ENCODE measurements around the gene LY6G5C. TPM values are rescaled to one million over a fixed set of nuclear protein-coding genes. Genes with fewer than 3 reads are reported as not detected.
A peak's percentile ranks its signal among the peaks of the same experiment; 100 is the strongest.

Gene LY6G5C
- total and polyA plus RNA-seq, 9 of the 15 experiments (the other 6 are each of a cell fraction or from before 2014, with no cell fraction given) = 0.10 to 0.67 (median 0.46) TPM; not detected in 4

DNA sequence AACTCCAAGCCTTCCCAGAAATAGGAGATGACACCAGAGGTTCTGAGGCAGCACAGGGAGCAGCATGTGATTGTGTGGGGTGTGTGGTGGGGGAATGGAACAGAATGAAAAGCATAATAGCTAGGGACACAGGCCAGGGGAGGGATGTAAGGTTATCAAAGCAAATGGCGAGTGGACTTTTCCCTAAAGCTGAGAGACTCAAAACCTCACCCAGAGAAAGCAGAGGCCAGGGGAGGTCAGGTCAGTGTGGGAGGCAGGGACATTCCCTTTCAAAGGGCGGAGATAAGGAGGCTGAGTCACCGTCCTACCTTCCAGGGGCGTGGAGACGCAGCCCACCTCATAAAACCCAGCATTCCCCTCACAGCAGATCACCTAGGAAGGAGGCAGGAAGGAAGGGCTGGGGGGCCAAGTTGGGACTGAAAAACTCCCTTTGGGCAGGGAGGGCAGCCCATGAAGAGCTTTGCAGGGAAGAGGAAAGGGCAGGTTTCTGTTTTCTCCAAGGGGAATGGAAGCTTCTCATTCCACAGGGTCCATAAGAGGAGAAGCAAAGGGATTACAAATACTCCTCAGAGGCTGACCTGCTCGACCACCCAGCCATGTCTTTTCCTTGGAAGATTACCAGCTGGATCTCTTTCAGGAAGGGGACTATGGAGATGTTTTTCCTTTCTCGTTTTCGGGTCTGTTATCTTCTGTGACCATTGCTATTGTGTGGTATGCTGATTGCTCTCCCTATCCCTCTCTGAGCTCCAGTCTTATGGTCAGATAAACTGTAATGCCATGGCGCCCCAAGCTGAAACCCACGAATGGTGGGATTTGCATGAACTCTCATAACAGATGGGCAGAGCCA is 9.6 kb upstream of the LY6G5C start (continued):
- TF ChIP-seq PTTG1 (tag; IDR thresholded peaks at IDR 0.05; ENCODE audit: low read depth) (no peak), ZNF79 (CRISPR knock-in tag; IDR thresholded peaks at IDR 0.05; ENCODE audit: low read depth) (no peak), CREB1 (IDR thresholded peaks at IDR 0.05) (0 out of 2 replicates have a peak, but pooled peaks have one; percentile 30), CREB1 (CRISPR knock-in tag; IDR thresholded peaks at IDR 0.05) (0 out of 2 replicates have a peak, but pooled peaks have one; percentile 42), BCOR (IDR thresholded peaks at IDR 0.05) (peak; percentile 96), BRD9 (IDR thresholded peaks at IDR 0.05; ENCODE audit: low read depth, partially characterized antibody) (peak; percentile 95), ZFP36 (IDR thresholded peaks at IDR 0.05; ENCODE audit: low read depth, low read length, partially characterized antibody) (peak; percentile 97), MAFK (IDR thresholded peaks at IDR 0.05; ENCODE audit: low read length) (peak; percentile 55; the same call in 1 of the 2 replicates), ESRRA (IDR thresholded peaks at IDR 0.05; ENCODE audit: borderline replicate concordance, low read depth) (peak; percentile 88), RBM25 (IDR thresholded peaks at IDR 0.05; ENCODE audit: low read depth, low read length, severe bottlenecking) (peak; percentile 89), XRCC4 (IDR thresholded peaks at IDR 0.05; ENCODE audit: extremely low read depth, insufficient read depth, insufficient read length) (no peak)
- TF ChIP-seq, protein P1, sequence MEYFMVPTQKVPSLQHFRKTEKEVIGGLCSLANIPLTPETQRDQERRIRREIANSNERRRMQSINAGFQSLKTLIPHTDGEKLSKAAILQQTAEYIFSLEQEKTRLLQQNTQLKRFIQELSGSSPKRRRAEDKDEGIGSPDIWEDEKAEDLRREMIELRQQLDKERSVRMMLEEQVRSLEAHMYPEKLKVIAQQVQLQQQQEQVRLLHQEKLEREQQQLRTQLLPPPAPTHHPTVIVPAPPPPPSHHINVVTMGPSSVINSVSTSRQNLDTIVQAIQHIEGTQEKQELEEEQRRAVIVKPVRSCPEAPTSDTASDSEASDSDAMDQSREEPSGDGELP (CRISPR knock-in tag; IDR thresholded peaks at IDR 0.05; ENCODE audit: borderline replicate concordance) = peak; percentile 64; the same call in 1 of the 2 replicates
- TF ChIP-seq, protein P2, sequence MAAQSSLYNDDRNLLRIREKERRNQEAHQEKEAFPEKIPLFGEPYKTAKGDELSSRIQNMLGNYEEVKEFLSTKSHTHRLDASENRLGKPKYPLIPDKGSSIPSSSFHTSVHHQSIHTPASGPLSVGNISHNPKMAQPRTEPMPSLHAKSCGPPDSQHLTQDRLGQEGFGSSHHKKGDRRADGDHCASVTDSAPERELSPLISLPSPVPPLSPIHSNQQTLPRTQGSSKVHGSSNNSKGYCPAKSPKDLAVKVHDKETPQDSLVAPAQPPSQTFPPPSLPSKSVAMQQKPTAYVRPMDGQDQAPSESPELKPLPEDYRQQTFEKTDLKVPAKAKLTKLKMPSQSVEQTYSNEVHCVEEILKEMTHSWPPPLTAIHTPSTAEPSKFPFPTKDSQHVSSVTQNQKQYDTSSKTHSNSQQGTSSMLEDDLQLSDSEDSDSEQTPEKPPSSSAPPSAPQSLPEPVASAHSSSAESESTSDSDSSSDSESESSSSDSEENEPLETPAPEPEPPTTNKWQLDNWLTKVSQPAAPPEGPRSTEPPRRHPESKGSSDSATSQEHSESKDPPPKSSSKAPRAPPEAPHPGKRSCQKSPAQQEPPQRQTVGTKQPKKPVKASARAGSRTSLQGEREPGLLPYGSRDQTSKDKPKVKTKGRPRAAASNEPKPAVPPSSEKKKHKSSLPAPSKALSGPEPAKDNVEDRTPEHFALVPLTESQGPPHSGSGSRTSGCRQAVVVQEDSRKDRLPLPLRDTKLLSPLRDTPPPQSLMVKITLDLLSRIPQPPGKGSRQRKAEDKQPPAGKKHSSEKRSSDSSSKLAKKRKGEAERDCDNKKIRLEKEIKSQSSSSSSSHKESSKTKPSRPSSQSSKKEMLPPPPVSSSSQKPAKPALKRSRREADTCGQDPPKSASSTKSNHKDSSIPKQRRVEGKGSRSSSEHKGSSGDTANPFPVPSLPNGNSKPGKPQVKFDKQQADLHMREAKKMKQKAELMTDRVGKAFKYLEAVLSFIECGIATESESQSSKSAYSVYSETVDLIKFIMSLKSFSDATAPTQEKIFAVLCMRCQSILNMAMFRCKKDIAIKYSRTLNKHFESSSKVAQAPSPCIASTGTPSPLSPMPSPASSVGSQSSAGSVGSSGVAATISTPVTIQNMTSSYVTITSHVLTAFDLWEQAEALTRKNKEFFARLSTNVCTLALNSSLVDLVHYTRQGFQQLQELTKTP (IDR thresholded peaks at IDR 0.05; ENCODE audit: low read depth in 1 of 2, partially characterized antibody in 2 of 2) = peak; percentile 19 to 79
- TF ChIP-seq, protein P3, sequence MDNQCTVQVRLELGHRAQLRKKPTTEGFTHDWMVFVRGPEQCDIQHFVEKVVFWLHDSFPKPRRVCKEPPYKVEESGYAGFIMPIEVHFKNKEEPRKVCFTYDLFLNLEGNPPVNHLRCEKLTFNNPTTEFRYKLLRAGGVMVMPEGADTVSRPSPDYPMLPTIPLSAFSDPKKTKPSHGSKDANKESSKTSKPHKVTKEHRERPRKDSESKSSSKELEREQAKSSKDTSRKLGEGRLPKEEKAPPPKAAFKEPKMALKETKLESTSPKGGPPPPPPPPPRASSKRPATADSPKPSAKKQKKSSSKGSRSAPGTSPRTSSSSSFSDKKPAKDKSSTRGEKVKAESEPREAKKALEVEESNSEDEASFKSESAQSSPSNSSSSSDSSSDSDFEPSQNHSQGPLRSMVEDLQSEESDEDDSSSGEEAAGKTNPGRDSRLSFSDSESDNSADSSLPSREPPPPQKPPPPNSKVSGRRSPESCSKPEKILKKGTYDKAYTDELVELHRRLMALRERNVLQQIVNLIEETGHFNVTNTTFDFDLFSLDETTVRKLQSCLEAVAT (IDR thresholded peaks at IDR 0.05) = peak; percentile 12 to 79; a peak in 2 of 4 replicates
- TF ChIP-seq, protein P4, sequence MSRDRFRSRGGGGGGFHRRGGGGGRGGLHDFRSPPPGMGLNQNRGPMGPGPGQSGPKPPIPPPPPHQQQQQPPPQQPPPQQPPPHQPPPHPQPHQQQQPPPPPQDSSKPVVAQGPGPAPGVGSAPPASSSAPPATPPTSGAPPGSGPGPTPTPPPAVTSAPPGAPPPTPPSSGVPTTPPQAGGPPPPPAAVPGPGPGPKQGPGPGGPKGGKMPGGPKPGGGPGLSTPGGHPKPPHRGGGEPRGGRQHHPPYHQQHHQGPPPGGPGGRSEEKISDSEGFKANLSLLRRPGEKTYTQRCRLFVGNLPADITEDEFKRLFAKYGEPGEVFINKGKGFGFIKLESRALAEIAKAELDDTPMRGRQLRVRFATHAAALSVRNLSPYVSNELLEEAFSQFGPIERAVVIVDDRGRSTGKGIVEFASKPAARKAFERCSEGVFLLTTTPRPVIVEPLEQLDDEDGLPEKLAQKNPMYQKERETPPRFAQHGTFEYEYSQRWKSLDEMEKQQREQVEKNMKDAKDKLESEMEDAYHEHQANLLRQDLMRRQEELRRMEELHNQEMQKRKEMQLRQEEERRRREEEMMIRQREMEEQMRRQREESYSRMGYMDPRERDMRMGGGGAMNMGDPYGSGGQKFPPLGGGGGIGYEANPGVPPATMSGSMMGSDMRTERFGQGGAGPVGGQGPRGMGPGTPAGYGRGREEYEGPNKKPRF (IDR thresholded peaks at IDR 0.05; ENCODE audit: low read depth, low read length) = no peak
- TF ChIP-seq, protein P5, sequence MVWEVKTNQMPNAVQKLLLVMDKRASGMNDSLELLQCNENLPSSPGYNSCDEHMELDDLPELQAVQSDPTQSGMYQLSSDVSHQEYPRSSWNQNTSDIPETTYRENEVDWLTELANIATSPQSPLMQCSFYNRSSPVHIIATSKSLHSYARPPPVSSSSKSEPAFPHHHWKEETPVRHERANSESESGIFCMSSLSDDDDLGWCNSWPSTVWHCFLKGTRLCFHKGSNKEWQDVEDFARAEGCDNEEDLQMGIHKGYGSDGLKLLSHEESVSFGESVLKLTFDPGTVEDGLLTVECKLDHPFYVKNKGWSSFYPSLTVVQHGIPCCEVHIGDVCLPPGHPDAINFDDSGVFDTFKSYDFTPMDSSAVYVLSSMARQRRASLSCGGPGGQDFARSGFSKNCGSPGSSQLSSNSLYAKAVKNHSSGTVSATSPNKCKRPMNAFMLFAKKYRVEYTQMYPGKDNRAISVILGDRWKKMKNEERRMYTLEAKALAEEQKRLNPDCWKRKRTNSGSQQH (CRISPR knock-in tag; IDR thresholded peaks at IDR 0.05) = peak; percentile 83
